Measurements from ENCODE around the gene STARD7. TPM values are rescaled to one million over a fixed set of nuclear protein-coding genes. Genes with fewer than 3 reads are reported as not detected.

STARD7 gene
- polyA plus RNA-seq, 1 donor (not counting 4 experiments of a cell fraction or from before 2014, with no cell fraction given): 73.4 TPM

GRCh38 chr2:96218508-96219131 is 10.0 kb upstream of the STARD7 start:
- Histone ChIP-seq H3K36me3 (ENCODE audit: control insufficient read depth in 2 of 2, extremely low read depth in 1 of 2, insufficient read depth in 2 of 2, low read length in 2 of 2) (no peaks in the 10 kb centered on the region), H3K4me2 (ENCODE audit: control insufficient read depth, extremely low read depth, insufficient read depth, low read depth, low read length) (no peak overlapping the region), H3K4me3 (ENCODE audit: control insufficient read depth in 2 of 3, extremely low read depth in 1 of 3, insufficient read depth in 2 of 3, low read depth in 1 of 3, low read length in 3 of 3) (no peak overlapping the region), H3K27me3 (ENCODE audit: control insufficient read depth, extremely low read depth, insufficient read depth, low read length) (no peaks in the 10 kb centered on the region), H3K27ac (ENCODE audit: control insufficient read depth, insufficient read depth, low read length) (no peak overlapping the region), H3K9ac (ENCODE audit: control insufficient read depth, extremely low read depth, insufficient read depth, low read length) (no peak overlapping the region), H2AFZ (ENCODE audit: control insufficient read depth, low read length) (no peak overlapping the region), H3K9me3 (ENCODE audit: control insufficient read depth, low read depth, low read length) (no peaks in the 10 kb centered on the region), H3K4me1 (ENCODE audit: control insufficient read depth, extremely low read depth, insufficient read depth, low read length) (no peaks in the 10 kb centered on the region), H3K9me1 (ENCODE audit: control insufficient read depth, extremely low read depth, insufficient read depth, low read length) (no peaks in the 10 kb centered on the region), H4K20me1 (ENCODE audit: control insufficient read depth, extremely low read depth, insufficient read depth, low read length) (no peaks in the 10 kb centered on the region), H3K79me2 (ENCODE audit: control insufficient read depth, insufficient read depth, low read length) (no peaks in the 10 kb centered on the region)
- dilution Hi-C loops (cut with MboI; ENCODE audit: extremely low pct_ligation_motif_present, low sequenced_read_pairs): no loop called here
- DNase-seq (ENCODE audit: low read depth, low spot score): no peak
- TF ChIP-seq EZH2 (IDR thresholded peaks at IDR 0.05; ENCODE audit: low read length): no peak
- no peak for TF ChIP-seq CTCF (optimal IDR thresholded peaks at IDR 0.05 in 1 of 3, IDR thresholded peaks at IDR 0.05 in 1 of 3, conservative IDR thresholded peaks at IDR 0.05 in 1 of 3; ENCODE audit: extremely low read depth in 1 of 3, insufficient read depth in 2 of 3, low read length in 3 of 3)
- no peak for FAIRE-seq

GRCh38 chr2:96214554-96214953 is 5.9 kb upstream of the STARD7 start:
- Histone ChIP-seq H3K4me2 (ENCODE audit: control insufficient read depth, extremely low read depth, insufficient read depth, low read depth, low read length) (no peak overlapping the region), H3K27ac (ENCODE audit: control insufficient read depth, insufficient read depth, low read length) (no peak overlapping the region), H4K20me1 (ENCODE audit: control insufficient read depth, extremely low read depth, insufficient read depth, low read length) (no peaks in the 10 kb centered on the region), H3K9ac (ENCODE audit: control insufficient read depth, extremely low read depth, insufficient read depth, low read length) (no peak overlapping the region), H3K27me3 (ENCODE audit: control insufficient read depth, extremely low read depth, insufficient read depth, low read length) (no peaks in the 10 kb centered on the region), H2AFZ (ENCODE audit: control insufficient read depth, low read length) (no peak overlapping the region), H3K4me3 (ENCODE audit: control insufficient read depth in 2 of 3, extremely low read depth in 1 of 3, insufficient read depth in 2 of 3, low read depth in 1 of 3, low read length in 3 of 3) (no peak overlapping the region), H3K4me1 (ENCODE audit: control insufficient read depth, extremely low read depth, insufficient read depth, low read length) (peaks cover 3% of the 10 kb centered on the region), H3K9me3 (ENCODE audit: control insufficient read depth, low read depth, low read length) (no peaks in the 10 kb centered on the region), H3K36me3 (ENCODE audit: control insufficient read depth in 2 of 2, extremely low read depth in 1 of 2, insufficient read depth in 2 of 2, low read length in 2 of 2) (no peaks in the 10 kb centered on the region), H3K9me1 (ENCODE audit: control insufficient read depth, extremely low read depth, insufficient read depth, low read length) (no peaks in the 10 kb centered on the region), H3K79me2 (ENCODE audit: control insufficient read depth, insufficient read depth, low read length) (peaks cover 6% of the 10 kb centered on the region)
- dilution Hi-C loops (cut with MboI; ENCODE audit: extremely low pct_ligation_motif_present, low sequenced_read_pairs): no loop called here
- TF ChIP-seq CTCF (optimal IDR thresholded peaks at IDR 0.05 in 1 of 3, IDR thresholded peaks at IDR 0.05 in 1 of 3, conservative IDR thresholded peaks at IDR 0.05 in 1 of 3; ENCODE audit: extremely low read depth in 1 of 3, insufficient read depth in 2 of 3, low read length in 3 of 3) (no peak), EZH2 (IDR thresholded peaks at IDR 0.05; ENCODE audit: low read length) (no peak)
- DNase-seq (ENCODE audit: low read depth, low spot score) (no peak), FAIRE-seq (no peak)
